HepG2 (cell line): ENCODE data around the gene LSMEM2. TPM values are rescaled to one million over a fixed set of nuclear protein-coding genes. Genes with fewer than 3 reads are reported as not detected.

Source experiments
- HOXD1 ChIP-seq: sonication (generic); formaldehyde crosslinking; IDR thresholded peaks from 2 replicates; pipeline ENCODE4 v1.5.0; 2020; ENCODE audit warnings: missing genetic modification reagents
- IKZF4 ChIP-seq: sonication (generic); formaldehyde crosslinking; IDR thresholded peaks from 2 replicates; pipeline ENCODE4 v1.5.1; 2020; ENCODE audit warnings: borderline replicate concordance, mild to moderate bottlenecking, low read depth, missing genetic modification reagents; ENCODE audit errors: not compliant biosample characterization
- MED8 ChIP-seq: sonication (generic); formaldehyde crosslinking; IDR thresholded peaks from 2 replicates; pipeline ENCODE4 v1.8.1; 2023; ENCODE audit warnings: mild to moderate bottlenecking, missing genetic modification reagents; ENCODE audit not compliant: insufficient replicate concordance
- NFATC3 ChIP-seq: sonication (generic); formaldehyde crosslinking; IDR thresholded peaks from 2 replicates; pipeline ENCODE4 v1.5.1; 2020; ENCODE audit warnings: mild to moderate bottlenecking, missing genetic modification reagents
- NR2C2 ChIP-seq: sonication (generic); formaldehyde crosslinking; IDR thresholded peaks from 2 replicates; pipeline ENCODE4 v1.4.0; 2020; ENCODE audit warnings: missing genetic modification reagents, mild to moderate bottlenecking, moderate library complexity, borderline replicate concordance
- PATZ1 ChIP-seq: sonication (generic); formaldehyde crosslinking; IDR thresholded peaks from 2 replicates; pipeline ENCODE4 v1.4.0; 2020; ENCODE audit warnings: missing genetic modification reagents
- STAG1 ChIP-seq: sonication (generic); formaldehyde crosslinking; IDR thresholded peaks from 2 replicates; pipeline ENCODE4 v1.4.0; 2020; ENCODE audit warnings: missing genetic modification reagents
- ZNF276 ChIP-seq: sonication (generic); formaldehyde crosslinking; IDR thresholded peaks from 2 replicates; pipeline ENCODE4 v1.4.0; 2020; ENCODE audit warnings: mild to moderate bottlenecking, low read depth, missing genetic modification reagents
- ZNF407 ChIP-seq: sonication (generic); formaldehyde crosslinking; IDR thresholded peaks from one replicate; pipeline ENCODE4 v1.5.1; 2020; ENCODE audit warnings: mild to moderate bottlenecking, missing genetic modification reagents; ENCODE audit errors: not compliant biosample characterization
- ZNF816 ChIP-seq: sonication (generic); formaldehyde crosslinking; IDR thresholded peaks from 2 replicates; pipeline ENCODE4 v1.8.0; 2022; ENCODE audit warnings: missing genetic modification reagents, mild to moderate bottlenecking, borderline replicate concordance
- polyA plus RNA-seq, 8 experiments: library from polyadenylated mRNA; depleted of rRNA in 3 of 8; stranded (reverse) in 7 of 8; unstranded in 1 of 8; fragments of >200 nt; fragmentation: Illumina TruSeq in 4 of 8; extraction: Trizol in 4 of 8; gene quantifications; 2 replicates each; pipeline versions ENCODE4 v1.2.1 to v1.2.3, GENCODE V29; 2011 to 2016; ENCODE audit warnings: low read depth in 4 of 8, missing spikeins in 1 of 8, mixed read lengths in 1 of 8; ENCODE audit not compliant: insufficient read depth in 1 of 8
- total RNA-seq, 5 experiments: library from RNA; depleted of rRNA; stranded (reverse); fragments of >200 nt; fragmentation: Illumina TruSeq; extraction: Trizol; gene quantifications; 2 replicates each; pipeline ENCODE4 v1.2.3, GENCODE V29; 2016; ENCODE audit warnings: low read depth in 1 of 5

LSMEM2 gene
- total and polyA plus RNA-seq, 2 of the 13 experiments (the other 11 are each of a cell fraction or from before 2014, with no cell fraction given), result 0.07 to 0.41 TPM

- TF ChIP-seq ZNF276 (CRISPR knock-in tag) (0 out of 2 replicates have a peak, but pooled peaks have one; percentile 46), HOXD1 (CRISPR knock-in tag) (no peak), STAG1 (peak; percentile 95), ZNF407 (CRISPR knock-in tag) (peak; percentile 37), MED8 (CRISPR knock-in tag) (no peak), PATZ1 (CRISPR knock-in tag) (peak; percentile 95), NR2C2 (peak; percentile 61; the same call in 1 of the 2 replicates), ZNF816 (CRISPR knock-in tag) (no peak), NFATC3 (CRISPR knock-in tag) (no peak), IKZF4 (CRISPR knock-in tag) (no peak)
Measured at GRCh38 chr3:50324351-50325112, 45.6 kb downstream of the LSMEM2 start (continued).
